Kidney glomerular epithelial cell (primary cell): ENCODE data around the gene FSHR.

Source experiments
- DNase-seq: peaks from one replicate; lab custom pipeline; 2025; lab: John Stamatoyannopoulos, UW

FSHR gene

GRCh38 chr2:49032936-49033335 lies 121.4 kb downstream of the FSHR start:
- DNase-seq, result no peak

- DNase-seq, result no peak
These were observed 122.2 kb downstream of the FSHR start for GRCh38 chr2:49032126-49032525.

- DNase-seq, result no peak
These were observed 124.9 kb downstream of the FSHR start for GRCh38 chr2:49029406-49029805.

GRCh38 chr2:49028101-49028500 lies 126.2 kb downstream of the FSHR start:
- peak; percentile 54 for DNase-seq

- no peak for DNase-seq
These were observed 127.6 kb downstream of the FSHR start for GRCh38 chr2:49026706-49027105.

GRCh38 chr2:49021271-49021670 lies 133.0 kb downstream of the FSHR start:
- DNase-seq, result no peak

- no peak for DNase-seq
These were observed 149.1 kb downstream of the FSHR start for GRCh38 chr2:49005261-49005660.

GRCh38 chr2:49004036-49004626 lies 150.2 kb downstream of the FSHR start:
- no peak for DNase-seq

- no peak for DNase-seq
These were observed 151.1 kb downstream of the FSHR start for GRCh38 chr2:49003201-49003600.

GRCh38 chr2:49002750-49003149 lies 151.6 kb downstream of the FSHR start:
- DNase-seq, result peak; percentile 66

GRCh38 chr2:49000695-49001094 lies 153.6 kb downstream of the FSHR start:
- no peak for DNase-seq

GRCh38 chr2:48998449-48998848 lies 155.9 kb downstream of the FSHR start:
- no peak for DNase-seq

- DNase-seq, result no peak
These were observed 160.7 kb downstream of the FSHR start for GRCh38 chr2:48993576-48993975.

- DNase-seq, result no peak
These were observed 162.7 kb downstream of the FSHR start for GRCh38 chr2:48991415-48992131.

- DNase-seq, result no peak
These were observed 169.4 kb downstream of the FSHR start for GRCh38 chr2:48984922-48985321.

- DNase-seq, result no peak
These were observed 170.8 kb downstream of the FSHR start for GRCh38 chr2:48983551-48983950.

- no peak for DNase-seq
These were observed 171.4 kb downstream of the FSHR start for GRCh38 chr2:48982887-48983435.

- no peak for DNase-seq
These were observed 173.5 kb downstream of the FSHR start for GRCh38 chr2:48980846-48981245.

- no peak for DNase-seq
These were observed 174.6 kb downstream of the FSHR start for GRCh38 chr2:48979691-48980090.

GRCh38 chr2:48978131-48978530 lies 176.2 kb downstream of the FSHR start:
- DNase-seq, result no peak

- no peak for DNase-seq
These were observed 182.5 kb downstream of the FSHR start for GRCh38 chr2:48971801-48972200.

GRCh38 chr2:48968011-48968410 lies 186.3 kb downstream of the FSHR start:
- no peak for DNase-seq

- DNase-seq, result no peak
These were observed 189.1 kb downstream of the FSHR start for GRCh38 chr2:48965204-48965603.

- no peak for DNase-seq
These were observed 193.3 kb downstream of the FSHR start for GRCh38 chr2:48961009-48961408.
